ENCODE measurements around the gene MYRF.

- TF ChIP-seq EZH2 (IDR thresholded peaks at IDR 0.05) (no peak), POLR2AphosphoS5 (IDR thresholded peaks at IDR 0.05; ENCODE audit: borderline replicate concordance, low read depth, low read length) (no peak)
These were observed 24.1 kb upstream of the MYRF start for GRCh38 chr11:61728066-61728939.

All from SK-N-MC (cell line).